Peyer's patch (tissue), 4 donors: Measurements from ENCODE around the gene DOCK9. TPM values are rescaled to one million over a fixed set of nuclear protein-coding genes. Genes with fewer than 3 reads are reported as not detected.
A peak's percentile ranks its signal among the peaks of the same experiment; 100 is the strongest.

Source experiments
- DNase-seq, 3 donors: peaks; one replicate each; pipeline ENCODE4 v3.0.0-alpha.2; 2017 to 2019
- H3K27ac ChIP-seq, 4 donors: fragments of 200-600 bp; sonication (generic); one replicate each; pipeline ENCODE4 v1.5.1; 2016 to 2019
- H3K27me3 ChIP-seq, 2 donors: fragments of 200-600 bp; sonication (generic); one replicate each; pipeline ENCODE4 v1.5.1; 2019
- H3K36me3 ChIP-seq, 3 donors: fragments of 200-600 bp; sonication (generic); one replicate each; pipeline ENCODE4 v1.5.1; 2016 to 2019
- H3K4me1 ChIP-seq, 4 donors: fragments of 200-600 bp; sonication (generic); one replicate each; pipeline ENCODE4 v1.5.1; 2016 to 2019
- H3K4me3 ChIP-seq, 4 donors: fragments of 200-600 bp; sonication (generic); 1 replicate in 3 of 4; 2 replicates in 1 of 4; pipeline ENCODE4 v1.5.1; 2016 to 2019; ENCODE audit warnings: mild to moderate bottlenecking in 1 of 4
- H3K9me3 ChIP-seq, 4 donors: fragments of 200-600 bp; sonication (generic); one replicate each; pipeline ENCODE4 v1.5.1; 2016 to 2019; ENCODE audit warnings: mild to moderate bottlenecking in 1 of 4
- CTCF ChIP-seq, 6 experiments: fragments of 450-650 bp in 4 of 6; fragments of 200-600 bp in 2 of 6; sonication (generic) in 1 of 6; IDR thresholded peaks; one replicate each; pipeline ENCODE4 v1.5.1; 2017 to 2019; ENCODE audit warnings: antibody characterized with exemption in 6 of 6, mild to moderate bottlenecking in 3 of 6, moderate library complexity in 1 of 6
- POLR2A ChIP-seq, 2 donors: fragments of 450-650 bp; IDR thresholded peaks; one replicate each; pipeline ENCODE4 v1.5.1; 2017; ENCODE audit warnings: antibody characterized with exemption in 2 of 2, mild to moderate bottlenecking in 2 of 2, moderate library complexity in 2 of 2
- total RNA-seq, 4 donors: library from RNA; depleted of rRNA; stranded (reverse); fragments of >200 nt; gene quantifications; one replicate each; pipeline ENCODE4 v1.1.0, GENCODE V29; 2016

Gene DOCK9
- total RNA-seq, 4 donors from 2014 or later, result 52.5 to 166 (median 54.2) TPM

DNA sequence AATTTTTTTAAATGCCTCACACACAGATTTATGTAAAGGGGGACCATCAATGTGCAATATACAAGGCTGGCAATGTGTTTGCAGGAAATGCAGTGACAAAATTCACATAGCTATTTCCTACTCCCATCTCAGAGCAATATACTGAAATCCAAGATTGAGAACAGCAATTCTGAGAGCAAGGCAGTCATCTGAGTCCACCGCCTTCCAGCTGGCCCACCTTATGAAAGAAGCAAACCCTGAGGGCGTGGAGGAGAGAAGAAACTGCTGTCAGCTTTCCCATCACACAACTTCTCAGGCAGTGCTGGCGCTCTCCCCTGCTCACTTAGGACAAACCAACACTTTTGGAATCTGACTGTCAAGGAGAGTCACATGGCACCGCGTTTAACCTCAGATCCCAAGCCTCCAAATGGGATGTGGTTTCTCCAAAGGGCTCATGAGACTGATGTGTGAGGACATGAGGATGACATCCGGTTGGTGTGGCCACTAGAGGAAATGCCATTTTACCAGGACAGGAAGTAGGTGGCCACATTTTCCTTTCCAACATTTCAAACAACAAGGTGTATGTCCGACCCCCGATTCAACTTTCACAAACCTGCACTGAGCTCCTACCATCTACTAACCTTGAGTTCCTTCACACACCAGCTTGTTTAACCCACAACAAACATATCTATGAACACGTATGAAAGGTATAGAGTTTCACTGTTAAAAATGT is 3.7 kb upstream of the DOCK9 start:
- Histone ChIP-seq H3K9me3 (no peaks in the 10 kb centered on the region), H3K4me1 (peaks cover 0 to 13% (median 0%) of the 10 kb centered on the region in 4 donors), H3K4me3 (no peak overlapping the region), H3K36me3 (no peaks in the 10 kb centered on the region), H3K27ac (no peak overlapping the region), H3K27me3 (no peaks in the 10 kb centered on the region)
- no peak for TF ChIP-seq POLR2A (IDR thresholded peaks at IDR 0.05)
- TF ChIP-seq CTCF (IDR thresholded peaks at IDR 0.05), result no peak
- DNase-seq, result no peak

GRCh38 chr13:98979012-98979660 is 1.3 kb upstream of the DOCK9 start:
- DNase-seq, result no peak
- Histone ChIP-seq H3K36me3 (no peaks in the 10 kb centered on the region), H3K4me1 (peaks cover 0 to 13% (median 0%) of the 10 kb centered on the region in 4 donors), H3K9me3 (no peaks in the 10 kb centered on the region), H3K4me3 (no peak overlapping the region), H3K27ac (no peak overlapping the region), H3K27me3 (no peaks in the 10 kb centered on the region)
- TF ChIP-seq CTCF (IDR thresholded peaks at IDR 0.05) (no peak), POLR2A (IDR thresholded peaks at IDR 0.05) (no peak)

GRCh38 chr13:98978280-98978679 is 416 bp upstream of the DOCK9 start:
- peak overlapping the region in 2 of 4 donors; percentile 45 to 46 for H3K4me3 ChIP-seq
- H3K27ac ChIP-seq, result peak overlapping the region in 1 of 4 donors; percentile 10
- H3K4me1 ChIP-seq, result peaks cover 0 to 13% (median 0%) of the 10 kb centered on the region in 4 donors
- no peaks in the 10 kb centered on the region for H3K36me3 ChIP-seq
- H3K27me3 ChIP-seq, result no peaks in the 10 kb centered on the region
- no peak for TF ChIP-seq CTCF (IDR thresholded peaks at IDR 0.05)
- H3K9me3 ChIP-seq, result no peaks in the 10 kb centered on the region
- DNase-seq, result no peak

- H3K27ac ChIP-seq, result no peak overlapping the region
- peak overlapping the region in 1 of 4 donors; percentile 45 for H3K4me3 ChIP-seq
- H3K9me3 ChIP-seq, result no peaks in the 10 kb centered on the region
- TF ChIP-seq CTCF (IDR thresholded peaks at IDR 0.05), result no peak
- TF ChIP-seq POLR2A (IDR thresholded peaks at IDR 0.05), result no peak
- no peaks in the 10 kb centered on the region for H3K27me3 ChIP-seq
- no peak for DNase-seq
- no peaks in the 10 kb centered on the region for H3K36me3 ChIP-seq
- peaks cover 0 to 13% (median 0%) of the 10 kb centered on the region in 4 donors for H3K4me1 ChIP-seq
Observed at GRCh38 chr13:98976941-98977340, 923 bp downstream of the DOCK9 start.

- DNase-seq, result no peak
- TF ChIP-seq CTCF (IDR thresholded peaks at IDR 0.05) (no peak), POLR2A (IDR thresholded peaks at IDR 0.05) (no peak)
- Histone ChIP-seq H3K9me3 (no peaks in the 10 kb centered on the region), H3K27ac (peak overlapping the region in 1 of 4 donors; percentile 8), H3K36me3 (no peaks in the 10 kb centered on the region), H3K4me1 (peaks cover 0 to 13% (median 0%) of the 10 kb centered on the region in 4 donors), H3K27me3 (no peaks in the 10 kb centered on the region), H3K4me3 (peak overlapping the region in 1 of 4 donors; percentile 45)
Observed at GRCh38 chr13:98976338-98976737, 1.5 kb downstream of the DOCK9 start.
